HL-60 (cell line): ENCODE results near the gene SUV39H1.
"Not testable (repeated sequence)": the region's sequence is repeated elsewhere in the genome, so short reads cannot be mapped to it uniquely, and the experiment has no call there.

Source experiments
- DNase-seq, 2 experiments: peaks; one replicate each; pipeline ENCODE4 v3.0.0-alpha.2; 2010 to 2020; ENCODE audit warnings: low read depth in 1 of 2, low spot score in 1 of 2
- H3K27ac ChIP-seq: fragments of 250-450 bp; sonication (Bioruptor Pico); replicated peaks from 2 replicates; pipeline ENCODE4 v1.5.1; 2020; ENCODE audit warnings: mild to moderate bottlenecking, moderate library complexity
- H3K27me3 ChIP-seq: fragments of 250-450 bp; sonication (Bioruptor Pico); 2 replicates; pipeline ENCODE4 v1.5.1; 2021; ENCODE audit warnings: mild to moderate bottlenecking, moderate library complexity; ENCODE audit not compliant: insufficient read depth, poor library complexity, severe bottlenecking
- H3K4me3 ChIP-seq: replicated peaks from 2 replicates; pipeline ENCODE4 v1.5.1; 2011; ENCODE audit warnings: mild to moderate bottlenecking, control low read depth, low read length; ENCODE audit not compliant: insufficient read depth
- CTCF ChIP-seq: IDR thresholded peaks from one replicate; pipeline ENCODE4 v1.5.1; 2011; ENCODE audit warnings: low read length, control low read depth, inconsistent platforms; ENCODE audit not compliant: insufficient read depth
- GABPA ChIP-seq: IDR thresholded peaks from 2 replicates; pipeline ENCODE4 v1.6.1; 2012; ENCODE audit warnings: low read depth
- POLR2AphosphoS5 ChIP-seq: IDR thresholded peaks from 2 replicates; pipeline ENCODE4 v1.6.1; 2012; ENCODE audit warnings: low read depth
- REST ChIP-seq: IDR thresholded peaks from 2 replicates; pipeline ENCODE4 v1.6.1; 2012; ENCODE audit warnings: low read depth; ENCODE audit not compliant: insufficient replicate concordance
- SPI1 ChIP-seq: IDR thresholded peaks from 2 replicates; pipeline ENCODE4 v1.6.1; 2012; ENCODE audit warnings: low read depth, mild to moderate bottlenecking, borderline replicate concordance
- long read RNA-seq: library from polyadenylated mRNA; unstranded; transcript quantifications from one replicate; pipeline ENCODE4 v2.0.0, GENCODE V29; 2020

SUV39H1 gene
- long read RNA-seq, transcript SUV39H1-202 (6 exons, 2,871 nt): major isoform, 289 of 316 reads
- long read RNA-seq, partial matches to known transcripts: 20 of 316 reads
- long read RNA-seq, other reads (novel, unspliced or antisense): 6 of 316 reads

GRCh38 chrX:48696301-48696908 lies at the start of gene SUV39H1:
Gene SUV39H1, plus strand, starts transcription at chrX:48696734. Its CDS starts 51 bp downstream, at chrX:48696785.
- DNase-seq: peak; percentile 66 to 80
- H3K27ac ChIP-seq: peak within 1 kb of the TSS; percentile 83

GRCh38 chrX:48648336-48648751 lies 48.2 kb upstream of the SUV39H1 start:
- Histone ChIP-seq H3K27ac (no peak overlapping the region), H3K4me3 (no peak overlapping the region), H3K27me3 (no peaks in the 10 kb centered on the region)
- TF ChIP-seq CTCF (peak; percentile 5), POLR2AphosphoS5 (no peak)
- DNase-seq: peak in 1 of 2 experiments; percentile 50

More at GRCh38 chrX:48696301-48696908, at the start of gene SUV39H1:
- TF ChIP-seq REST (peak; percentile 40), POLR2AphosphoS5 (peak; percentile 24; the same call in 1 of the 2 replicates), GABPA (no peak), CTCF (no peak), SPI1 (no peak)
- Histone ChIP-seq H3K27me3 (no peaks in the 10 kb centered on the region), H3K4me3 (peak within 1 kb of the TSS; percentile 60)

GRCh38 chrX:48649102-48649501 lies 47.4 kb upstream of the SUV39H1 start:
- H3K27ac ChIP-seq: no peak overlapping the region
- H3K4me3 ChIP-seq: no peak overlapping the region
- DNase-seq: no peak
- H3K27me3 ChIP-seq: no peaks in the 10 kb centered on the region
- TF ChIP-seq CTCF (no peak), GABPA (no peak), REST (no peak), POLR2AphosphoS5 (no peak), SPI1 (no peak)

- H3K27me3 ChIP-seq, DNase-seq, H3K27ac ChIP-seq, H3K4me3 ChIP-seq: not testable (repeated sequence)
Measured at GRCh38 chrX:48652055-48652579, 44.4 kb upstream of the SUV39H1 start.

- H3K27me3 ChIP-seq, H3K4me3 ChIP-seq, H3K27ac ChIP-seq, DNase-seq: not testable (repeated sequence)
Measured at GRCh38 chrX:48654746-48655145, 41.8 kb upstream of the SUV39H1 start.

GRCh38 chrX:48659686-48660085 lies 36.8 kb upstream of the SUV39H1 start:
- H3K27ac ChIP-seq, H3K27me3 ChIP-seq, DNase-seq, H3K4me3 ChIP-seq: not testable (repeated sequence)
